Measurements from ENCODE around the gene SASH1.

The SASH1 gene

GRCh38 chr6:148413321-148414091 is 70.9 kb downstream of the SASH1 start:
- Histone ChIP-seq H3K9me3 (ENCODE audit: insufficient read depth, low read length) (no peaks in the 10 kb centered on the region), H3K27ac (ENCODE audit: low read depth, low read length) (no peak overlapping the region), H3K9ac (ENCODE audit: low read length) (no peak overlapping the region), H2AFZ (ENCODE audit: low read depth, low read length, severe bottlenecking) (no peak overlapping the region), H3K9me2 (replicated peaks; ENCODE audit: insufficient read depth, low read length) (no peaks in the 10 kb centered on the region), H3K4me2 (ENCODE audit: low read depth, low read length, poor library complexity, severe bottlenecking) (no peak overlapping the region), H3K36me3 (ENCODE audit: low read length) (no peaks in the 10 kb centered on the region), H3K27me3 (ENCODE audit: low read length) (no peaks in the 10 kb centered on the region), H3K79me2 (ENCODE audit: insufficient read depth, low read length) (no peaks in the 10 kb centered on the region), H3K4me3 (ENCODE audit: insufficient read depth, low read length, poor library complexity, severe bottlenecking) (no peak overlapping the region), H4K20me1 (ENCODE audit: low read depth, low read length) (no peaks in the 10 kb centered on the region), H3F3A (ENCODE audit: insufficient read depth) (no peaks in the 10 kb centered on the region)
- TF ChIP-seq CTCF (IDR thresholded peaks at IDR 0.05; ENCODE audit: insufficient read depth, low read length, poor library complexity, severe bottlenecking) (no peak), EZH2phosphoT487 (conservative IDR thresholded peaks at IDR 0.05; ENCODE audit: low read length) (no peak)

GRCh38 chr6:148414092-148414489 is 71.5 kb downstream of the SASH1 start:
- H3K79me2 ChIP-seq (ENCODE audit: insufficient read depth, low read length), result no peaks in the 10 kb centered on the region
- H3K4me2 ChIP-seq (ENCODE audit: low read depth, low read length, poor library complexity, severe bottlenecking), result no peak overlapping the region
- no peaks in the 10 kb centered on the region for H3K9me3 ChIP-seq (ENCODE audit: insufficient read depth, low read length)
- H3K9ac ChIP-seq (ENCODE audit: low read length), result no peak overlapping the region
- no peaks in the 10 kb centered on the region for H3K27me3 ChIP-seq (ENCODE audit: low read length)
- no peak overlapping the region for H3K4me3 ChIP-seq (ENCODE audit: insufficient read depth, low read length, poor library complexity, severe bottlenecking)
- no peaks in the 10 kb centered on the region for H3K36me3 ChIP-seq (ENCODE audit: low read length)
- H3F3A ChIP-seq (ENCODE audit: insufficient read depth), result no peaks in the 10 kb centered on the region
- H2AFZ ChIP-seq (ENCODE audit: low read depth, low read length, severe bottlenecking), result no peak overlapping the region
- H4K20me1 ChIP-seq (ENCODE audit: low read depth, low read length), result no peaks in the 10 kb centered on the region
- TF ChIP-seq CTCF (IDR thresholded peaks at IDR 0.05; ENCODE audit: insufficient read depth, low read length, poor library complexity, severe bottlenecking) (no peak), EZH2phosphoT487 (conservative IDR thresholded peaks at IDR 0.05; ENCODE audit: low read length) (no peak)
- H3K9me2 ChIP-seq (replicated peaks; ENCODE audit: insufficient read depth, low read length), result no peaks in the 10 kb centered on the region
- H3K27ac ChIP-seq (ENCODE audit: low read depth, low read length), result no peak overlapping the region

- Histone ChIP-seq H3F3A (ENCODE audit: insufficient read depth) (no peaks in the 10 kb centered on the region), H3K4me2 (ENCODE audit: low read depth, low read length, poor library complexity, severe bottlenecking) (no peak overlapping the region), H3K79me2 (ENCODE audit: insufficient read depth, low read length) (no peaks in the 10 kb centered on the region), H3K4me3 (ENCODE audit: insufficient read depth, low read length, poor library complexity, severe bottlenecking) (no peak overlapping the region), H3K27ac (ENCODE audit: low read depth, low read length) (no peak overlapping the region), H3K9me2 (replicated peaks; ENCODE audit: insufficient read depth, low read length) (no peaks in the 10 kb centered on the region), H3K27me3 (ENCODE audit: low read length) (no peaks in the 10 kb centered on the region), H3K9me3 (ENCODE audit: insufficient read depth, low read length) (no peaks in the 10 kb centered on the region), H4K20me1 (ENCODE audit: low read depth, low read length) (no peaks in the 10 kb centered on the region), H3K9ac (ENCODE audit: low read length) (no peak overlapping the region), H2AFZ (ENCODE audit: low read depth, low read length, severe bottlenecking) (no peak overlapping the region), H3K36me3 (ENCODE audit: low read length) (no peaks in the 10 kb centered on the region)
- TF ChIP-seq EZH2phosphoT487 (conservative IDR thresholded peaks at IDR 0.05; ENCODE audit: low read length), result no peak
- no peak for TF ChIP-seq CTCF (IDR thresholded peaks at IDR 0.05; ENCODE audit: insufficient read depth, low read length, poor library complexity, severe bottlenecking)
These were observed 72.2 kb downstream of the SASH1 start for GRCh38 chr6:148414836-148415235.

Data from SU-DHL-6 (cell line).